CD4-positive, alpha-beta T cell treated with Interleukin-1 beta for 1 hour (primary cell): ENCODE measurements around the gene SLC12A8.

Experiments used
- DNase-seq, 2 donors: peaks; one replicate each; pipeline ENCODE4 v3.0.0-alpha.2; 2020 to 2022

SLC12A8 gene

GRCh38 chr3:125137358-125138033 is 75.1 kb downstream of the SLC12A8 start:
- no peak for DNase-seq

DNA sequence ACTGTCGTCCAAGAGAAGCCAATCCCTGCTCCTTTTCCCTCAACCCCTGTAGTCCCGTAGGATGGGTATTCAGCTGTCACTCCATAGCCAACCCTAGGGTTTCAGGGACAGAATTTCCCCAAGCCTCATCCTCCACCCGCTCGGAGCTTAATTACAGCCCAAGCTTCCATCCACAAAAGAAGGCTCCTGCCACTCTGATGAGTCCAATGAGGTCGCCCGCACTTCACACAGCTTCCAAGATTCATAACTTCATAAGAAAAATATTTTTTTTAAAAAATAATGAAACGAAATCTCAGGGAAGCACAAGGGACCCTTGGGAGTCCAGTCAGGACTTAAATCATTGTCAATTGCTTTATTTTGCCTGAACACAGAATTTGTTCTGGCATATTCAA is 75.6 kb downstream of the SLC12A8 start:
- DNase-seq = no peak

DNA sequence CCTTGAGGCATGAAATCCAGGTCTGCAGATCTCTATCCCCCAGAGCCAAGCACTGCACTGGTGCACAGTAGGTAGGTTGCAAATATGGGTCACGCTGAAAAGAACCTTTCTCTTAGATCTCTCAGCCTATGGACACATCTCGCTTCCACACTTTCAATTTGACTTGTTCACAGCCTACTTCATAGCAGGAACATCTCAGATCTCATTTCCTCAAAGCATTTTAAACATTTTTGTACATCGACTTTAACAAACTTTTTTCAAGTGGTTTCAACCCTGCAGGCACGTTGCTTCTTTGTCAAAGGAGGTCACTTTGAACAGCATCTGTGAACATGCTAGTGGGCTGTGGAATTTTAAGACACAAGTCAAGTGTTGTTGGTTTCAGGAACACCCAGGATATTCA is 76.0 kb downstream of the SLC12A8 start:
- DNase-seq = no peak

DNA sequence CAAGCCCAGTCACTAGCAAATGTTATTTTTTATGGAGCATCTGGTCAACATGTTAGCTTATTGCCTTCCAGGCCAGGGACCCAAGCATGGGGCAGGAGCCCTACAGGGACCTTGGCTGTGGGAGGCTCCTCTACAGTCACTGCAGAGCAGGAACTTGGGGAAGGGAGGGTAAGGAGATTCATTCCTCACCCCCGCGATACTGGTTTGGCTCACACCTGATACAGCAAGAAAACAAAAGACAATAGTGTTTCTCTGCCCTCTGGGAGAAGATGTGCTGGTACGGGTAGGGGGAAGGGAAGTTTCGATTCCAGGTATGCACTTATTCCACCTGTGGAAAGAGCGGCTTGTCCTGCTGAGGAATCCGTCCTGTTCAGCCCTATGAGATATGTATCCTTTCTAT is 77.6 kb downstream of the SLC12A8 start:
- no peak for DNase-seq

DNA sequence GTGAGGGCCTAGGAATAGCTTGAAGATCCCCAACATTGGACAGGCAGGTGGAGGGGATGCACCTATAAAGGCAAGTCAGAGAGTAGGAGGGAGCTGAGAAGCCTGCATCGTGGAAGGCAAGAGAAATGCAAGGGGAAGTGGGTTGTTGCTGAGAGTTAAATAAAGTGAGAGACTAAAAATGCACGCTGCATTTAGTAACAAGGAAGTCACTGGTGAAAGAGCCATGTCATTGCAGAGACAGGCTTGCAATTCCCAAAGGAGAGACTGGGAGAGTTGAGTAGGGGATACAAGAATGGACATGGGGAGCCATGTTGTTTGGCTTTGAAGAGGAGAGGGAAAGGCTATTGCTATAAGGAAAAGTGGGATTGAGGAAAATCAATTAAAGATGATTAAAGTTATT is 79.7 kb downstream of the SLC12A8 start:
- DNase-seq = no peak

DNA sequence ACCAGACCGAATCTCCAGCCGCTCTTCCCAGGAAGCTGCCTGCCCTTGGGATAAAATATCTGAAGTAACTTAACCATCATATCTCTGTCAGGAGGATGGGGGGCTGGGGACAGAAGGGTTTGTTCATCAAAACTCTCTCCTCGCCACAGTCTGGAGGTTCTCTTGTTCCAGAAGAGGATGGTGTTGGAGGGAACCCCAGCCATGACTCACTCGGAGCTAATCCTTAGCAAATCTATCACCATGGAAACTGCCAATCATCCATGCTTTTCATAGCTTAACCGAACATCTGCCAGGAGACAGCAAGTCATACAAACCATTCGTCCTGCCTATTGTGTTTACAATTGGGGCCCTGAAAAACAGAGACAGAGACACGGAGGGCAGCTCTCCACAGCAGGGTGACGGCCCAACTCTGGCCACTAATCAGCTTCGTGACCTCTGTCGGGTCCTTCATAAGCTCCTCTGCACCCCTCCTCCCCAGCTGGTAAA is 83.0 kb downstream of the SLC12A8 start:
- no peak for DNase-seq

DNA sequence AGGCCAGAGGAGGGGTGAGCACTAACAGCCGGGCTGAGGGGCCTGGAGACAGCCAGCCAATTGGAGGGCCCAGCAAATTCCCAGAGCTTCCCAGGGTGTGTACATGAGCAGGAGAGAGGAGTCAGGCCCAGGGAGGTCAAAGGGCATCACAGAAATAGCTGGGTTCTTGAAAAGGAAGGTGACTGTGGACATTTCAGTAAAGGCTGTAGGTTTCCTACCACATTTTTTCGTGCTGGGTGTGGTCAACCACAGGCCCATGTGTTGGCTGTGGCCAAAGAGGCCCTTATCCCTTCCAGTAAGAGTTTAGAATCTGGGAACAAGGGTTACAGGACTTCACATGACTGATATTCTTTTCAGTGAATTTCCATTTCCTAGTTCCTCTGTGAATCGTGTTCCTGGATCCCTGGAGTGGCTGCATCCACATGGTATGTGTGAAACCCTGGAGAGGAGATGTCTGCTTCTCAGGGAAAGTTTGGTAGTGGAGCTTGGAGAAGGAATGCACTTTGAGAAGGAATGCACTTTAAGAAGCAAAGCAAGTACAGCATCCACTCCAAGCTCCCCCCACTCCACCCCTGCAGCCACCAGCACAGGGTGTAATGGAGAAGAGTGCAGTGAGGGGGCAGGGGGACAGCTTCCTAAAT is 83.6 kb downstream of the SLC12A8 start:
- DNase-seq = no peak

- no peak for DNase-seq
These were observed 86.2 kb downstream of the SLC12A8 start for GRCh38 chr3:125126323-125126722.

DNA sequence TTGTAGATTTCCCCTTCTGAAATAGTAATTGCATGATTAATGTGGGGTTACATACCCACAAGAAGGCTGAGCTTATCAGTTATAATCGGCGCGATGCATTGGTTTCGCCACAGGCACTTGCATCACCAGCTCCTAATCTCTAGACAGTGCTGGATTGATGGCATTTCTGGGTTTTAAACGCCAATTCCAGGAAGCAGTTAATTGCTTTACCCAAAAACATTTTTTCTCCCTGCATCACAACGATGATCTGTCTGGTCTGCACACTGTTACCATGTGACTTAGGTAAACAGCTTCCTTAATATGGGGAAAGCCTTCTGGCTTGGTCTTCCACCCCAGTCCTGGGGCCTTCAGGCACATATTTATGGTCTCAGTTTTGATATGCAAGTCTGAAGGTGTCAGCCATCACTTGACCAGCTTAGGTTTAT is 86.7 kb downstream of the SLC12A8 start:
- DNase-seq = no peak

DNA sequence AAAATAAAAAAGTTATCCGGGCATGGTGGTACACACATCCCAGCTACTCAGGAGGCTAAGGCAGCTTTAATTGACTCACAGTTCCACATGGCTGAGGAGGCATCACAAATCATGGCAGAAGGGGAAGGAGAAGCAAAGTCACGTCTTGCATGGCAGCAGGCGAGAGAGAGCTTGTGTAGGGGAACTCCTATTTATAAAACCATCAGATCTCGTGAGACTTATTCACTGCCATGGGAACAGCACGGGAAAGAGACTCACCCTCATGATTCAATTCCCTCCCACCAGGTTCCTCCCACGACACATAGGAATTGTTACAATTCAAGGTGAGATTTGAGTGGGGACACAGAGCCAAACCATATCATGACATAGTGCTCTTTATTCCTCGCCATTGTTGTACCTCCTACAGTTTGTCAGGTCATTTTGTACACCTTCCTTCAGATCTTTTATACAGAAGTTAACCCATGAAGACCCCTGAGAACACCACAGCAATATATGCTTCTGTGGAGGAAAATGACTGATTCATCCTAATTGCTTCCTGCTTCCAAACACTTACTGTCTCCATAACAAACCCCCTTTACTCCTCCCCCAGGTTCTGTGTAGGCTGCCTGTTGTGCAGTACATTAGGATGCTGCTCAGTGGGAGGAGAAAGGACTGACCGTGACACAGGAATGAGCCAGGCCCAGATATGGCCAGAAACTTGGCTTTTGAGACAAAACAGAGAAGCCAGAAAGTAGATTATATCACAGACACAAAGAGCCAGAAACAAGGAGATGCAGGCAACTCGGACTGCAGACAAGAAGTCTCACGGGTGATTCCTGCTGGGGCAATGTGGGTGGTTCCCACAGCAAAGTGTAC is 88.9 kb downstream of the SLC12A8 start:
- no peak for DNase-seq

DNA sequence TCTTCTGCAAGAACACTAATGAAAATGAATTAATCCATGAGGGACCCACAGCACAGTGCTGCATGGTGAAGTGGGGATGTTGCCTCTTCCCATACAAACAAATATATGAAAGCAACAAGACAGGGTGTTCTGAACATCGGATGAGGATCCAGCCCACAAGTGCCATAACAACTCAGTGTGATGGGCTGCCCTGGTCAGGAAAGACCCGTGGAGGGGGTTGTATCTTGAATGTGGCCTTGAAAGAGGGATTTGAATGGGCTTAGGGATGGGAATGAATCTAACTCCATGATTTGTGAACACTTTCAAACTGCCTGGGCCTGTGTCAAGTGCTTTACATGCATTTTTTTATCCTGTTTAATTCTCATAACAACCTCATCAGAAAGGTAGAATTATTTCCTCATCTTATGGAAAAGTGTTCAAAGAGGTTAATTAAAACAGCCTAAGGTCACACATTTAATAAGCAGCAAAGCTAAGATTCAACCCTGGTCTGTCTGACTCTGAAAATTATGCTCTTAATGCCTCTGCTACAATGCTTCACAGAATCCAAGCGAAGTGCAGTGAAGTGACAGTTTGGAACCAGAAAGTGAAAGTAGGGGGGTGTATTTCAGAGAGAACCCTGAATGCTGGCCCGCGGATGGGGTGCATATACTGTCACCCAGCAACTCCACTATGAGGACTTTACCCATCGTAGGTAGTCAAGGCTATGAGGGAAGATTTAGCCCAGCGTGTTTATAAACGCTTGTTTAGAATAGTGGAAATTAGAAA is 91.1 kb downstream of the SLC12A8 start:
- peak in 1 of 2 donors; percentile 31 for DNase-seq

DNA sequence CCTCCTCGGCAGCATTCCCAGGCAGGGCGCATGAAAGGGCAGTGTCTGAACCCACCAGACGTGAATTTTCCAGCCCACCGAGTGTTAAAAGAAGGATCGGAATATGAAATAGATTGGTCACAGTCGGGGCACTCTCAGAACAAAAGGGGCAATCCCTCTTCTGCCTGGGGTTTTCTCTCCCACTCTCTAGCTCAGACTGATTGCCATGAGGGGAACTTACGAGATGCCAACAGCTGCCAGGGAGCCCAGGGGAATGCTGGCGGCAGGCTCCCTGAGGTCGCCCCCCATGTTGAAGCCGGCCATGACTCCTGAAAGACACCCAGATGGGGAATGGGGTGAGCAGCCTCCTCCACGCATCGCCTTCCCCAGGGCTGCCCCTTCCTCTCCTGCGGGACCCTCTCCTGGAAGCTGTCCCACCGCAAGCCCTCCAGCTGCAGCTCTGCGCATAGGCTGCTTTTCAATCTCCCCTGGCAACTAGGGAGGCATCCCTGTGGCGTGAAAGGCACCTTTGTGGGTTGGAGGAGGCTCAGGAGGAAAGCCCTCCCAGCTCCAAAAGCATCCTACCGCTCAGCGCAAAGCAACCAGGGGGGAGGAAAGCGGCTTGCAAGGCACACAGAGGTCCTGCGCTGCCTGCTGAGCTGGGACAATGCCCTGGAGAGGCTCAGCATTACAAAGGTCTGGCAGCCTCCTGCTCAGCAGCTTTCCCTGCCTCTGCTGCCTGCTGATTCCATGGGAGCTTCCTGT is 92.0 kb downstream of the SLC12A8 start:
- no peak for DNase-seq

DNA sequence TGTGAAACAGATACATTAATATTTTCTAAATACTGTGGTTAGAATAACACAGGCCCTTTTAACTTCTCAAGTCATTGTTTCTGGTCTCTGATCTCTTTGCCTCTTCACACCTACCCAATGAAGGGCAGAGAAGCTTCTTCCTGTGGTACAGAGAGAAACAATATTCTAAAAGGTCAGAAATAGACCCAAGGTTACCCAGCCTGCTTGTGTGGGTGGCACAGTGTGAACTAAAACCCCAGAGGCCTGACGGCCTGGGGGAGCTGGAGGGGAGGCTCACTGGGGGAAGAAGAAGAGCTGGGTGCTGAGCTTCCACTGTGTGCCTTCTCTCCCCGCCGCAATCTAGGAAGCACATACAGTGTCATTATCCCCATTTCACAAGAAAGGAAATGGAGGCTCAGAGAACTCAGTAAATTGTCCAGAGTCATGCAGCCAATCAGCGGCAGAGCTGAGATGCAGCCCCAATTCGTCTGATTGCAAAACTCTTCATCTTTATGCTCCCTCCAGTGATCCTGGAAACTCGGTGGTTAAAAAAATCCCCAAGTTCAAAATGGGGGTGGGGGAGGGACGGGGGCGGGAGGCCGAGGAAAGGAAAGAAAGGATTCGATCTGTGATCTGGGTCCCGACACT is 92.7 kb downstream of the SLC12A8 start:
- DNase-seq = peak in 1 of 2 donors; percentile 30

DNA sequence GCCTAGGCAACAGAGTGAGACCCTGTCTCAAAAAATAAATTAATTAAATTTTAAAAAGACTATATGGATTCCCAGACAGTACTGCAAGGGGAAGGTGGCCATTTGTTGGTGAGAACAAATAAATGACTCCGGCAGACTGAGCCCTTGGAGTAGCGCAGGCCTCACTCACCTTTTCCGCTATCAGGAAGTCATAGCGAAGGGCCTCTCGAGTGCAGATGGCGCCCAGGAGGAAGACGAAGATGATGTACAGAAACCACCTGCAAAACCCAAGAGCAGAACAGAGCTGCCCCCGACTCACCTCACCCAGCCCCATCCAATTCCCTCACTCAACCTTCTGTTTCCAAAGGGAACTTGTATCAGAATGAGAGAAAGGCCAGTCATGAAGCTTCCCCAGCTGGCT is 93.9 kb downstream of the SLC12A8 start:
- DNase-seq = no peak

GRCh38 chr3:125117631-125118191 is 94.8 kb downstream of the SLC12A8 start:
- no peak for DNase-seq

DNA sequence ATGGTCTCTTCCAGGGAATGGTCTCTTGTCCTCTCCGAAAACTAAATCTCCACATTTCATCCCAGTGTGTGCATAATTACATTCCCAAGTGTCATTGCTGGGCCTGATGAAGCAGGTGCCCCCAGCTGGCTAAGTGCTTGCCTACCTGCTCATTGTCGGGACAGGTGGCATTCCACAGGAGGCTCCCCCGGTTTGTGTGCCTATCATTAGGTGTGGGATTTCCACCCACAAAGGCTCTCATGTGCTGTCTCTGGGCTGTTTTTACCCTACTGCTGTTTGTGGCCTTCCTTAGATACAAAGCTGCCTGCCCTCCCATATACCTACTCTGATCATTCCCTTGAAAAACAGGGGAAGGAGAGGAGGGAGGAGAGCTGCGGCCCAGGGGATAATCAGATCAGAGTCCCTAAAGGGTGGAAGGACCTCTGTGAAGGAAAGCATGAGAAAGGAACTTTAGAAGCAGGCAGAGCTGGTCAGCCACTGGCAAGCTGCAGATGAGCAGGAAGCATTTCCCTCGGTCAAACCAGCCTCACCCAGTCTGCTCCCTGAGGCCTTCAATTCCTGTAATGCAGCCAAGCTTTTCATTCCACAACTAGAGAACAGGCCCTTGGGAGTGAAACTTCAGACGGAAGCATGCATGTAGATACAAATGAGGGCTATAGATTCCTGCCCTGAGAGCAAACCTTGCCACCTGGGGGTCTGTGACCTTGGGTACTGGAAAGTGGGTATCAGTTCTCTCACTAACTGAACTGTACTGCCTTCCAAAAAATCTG is 96.1 kb downstream of the SLC12A8 start:
- DNase-seq = no peak

- DNase-seq = no peak
These were observed 96.9 kb downstream of the SLC12A8 start for GRCh38 chr3:125115640-125116039.

GRCh38 chr3:125112981-125113380 is 99.6 kb downstream of the SLC12A8 start:
- DNase-seq = no peak

- no peak for DNase-seq
These were observed 101.6 kb downstream of the SLC12A8 start for GRCh38 chr3:125110876-125111480.
